ENCODE measurements around the gene RASSF9. TPM values are rescaled to one million over a fixed set of nuclear protein-coding genes. Genes with fewer than 3 reads are reported as not detected.

RASSF9 gene
- total RNA-seq, 1 experiment from 2014 or later, result 0.11 TPM

GRCh38 chr12:85828576-85828975 lies 7.6 kb downstream of the RASSF9 start:
- no peak for DNase-seq (ENCODE audit: low read depth, low spot score)
- in situ Hi-C loops (cut with HindIII; ENCODE audit: low pct_unique_long_range_greater_than_20kb, low sequenced_read_pairs), result no loop called here

GRCh38 chr12:85825746-85826145 lies 10.5 kb downstream of the RASSF9 start:
- in situ Hi-C loops (cut with HindIII; ENCODE audit: low pct_unique_long_range_greater_than_20kb, low sequenced_read_pairs), result no loop called here
- DNase-seq (ENCODE audit: low read depth, low spot score), result no peak

- no peak for DNase-seq (ENCODE audit: low read depth, low spot score)
- in situ Hi-C loops (cut with HindIII; ENCODE audit: low pct_unique_long_range_greater_than_20kb, low sequenced_read_pairs), result no loop called here
Observed at GRCh38 chr12:85823436-85824180, 12.6 kb downstream of the RASSF9 start.

GRCh38 chr12:85821759-85822158 lies 14.4 kb downstream of the RASSF9 start:
- in situ Hi-C loops (cut with HindIII; ENCODE audit: low pct_unique_long_range_greater_than_20kb, low sequenced_read_pairs), result no loop called here
- no peak for DNase-seq (ENCODE audit: low read depth, low spot score)

- DNase-seq (ENCODE audit: low read depth, low spot score), result no peak
- in situ Hi-C loops (cut with HindIII; ENCODE audit: low pct_unique_long_range_greater_than_20kb, low sequenced_read_pairs), result no loop called here
Observed at GRCh38 chr12:85821206-85821605, 15.0 kb downstream of the RASSF9 start.

- in situ Hi-C loops (cut with HindIII; ENCODE audit: low pct_unique_long_range_greater_than_20kb, low sequenced_read_pairs), result no loop called here
- no peak for DNase-seq (ENCODE audit: low read depth, low spot score)
Observed at GRCh38 chr12:85820101-85820500, 16.1 kb downstream of the RASSF9 start.

GRCh38 chr12:85814741-85815140 lies 21.5 kb downstream of the RASSF9 start:
- no peak for DNase-seq (ENCODE audit: low read depth, low spot score)
- in situ Hi-C loops (cut with HindIII; ENCODE audit: low pct_unique_long_range_greater_than_20kb, low sequenced_read_pairs), result no loop called here

GRCh38 chr12:85814071-85814470 lies 22.1 kb downstream of the RASSF9 start:
- in situ Hi-C loops (cut with HindIII; ENCODE audit: low pct_unique_long_range_greater_than_20kb, low sequenced_read_pairs), result no loop called here
- no peak for DNase-seq (ENCODE audit: low read depth, low spot score)

- no peak for DNase-seq (ENCODE audit: low read depth, low spot score)
Observed at GRCh38 chr12:85809500-85809899, 26.7 kb downstream of the RASSF9 start.

GRCh38 chr12:85807730-85808129 lies 28.5 kb downstream of the RASSF9 start:
- in situ Hi-C loops (cut with HindIII; ENCODE audit: low pct_unique_long_range_greater_than_20kb, low sequenced_read_pairs), result no loop called here
- DNase-seq (ENCODE audit: low read depth, low spot score), result no peak

More at GRCh38 chr12:85809500-85809899, 26.7 kb downstream of the RASSF9 start:
- in situ Hi-C loops (cut with HindIII; ENCODE audit: low pct_unique_long_range_greater_than_20kb, low sequenced_read_pairs), result no loop called here

- in situ Hi-C loops (cut with HindIII; ENCODE audit: low pct_unique_long_range_greater_than_20kb, low sequenced_read_pairs), result no loop called here
- DNase-seq (ENCODE audit: low read depth, low spot score), result no peak
Observed at GRCh38 chr12:85805654-85806053, 30.6 kb downstream of the RASSF9 start.

- DNase-seq (ENCODE audit: low read depth, low spot score), result no peak
- in situ Hi-C loops (cut with HindIII; ENCODE audit: low pct_unique_long_range_greater_than_20kb, low sequenced_read_pairs), result no loop called here
Observed at GRCh38 chr12:85804663-85805062, 31.5 kb downstream of the RASSF9 start.

GRCh38 chr12:85803923-85804322 lies 32.3 kb downstream of the RASSF9 start:
- in situ Hi-C loops (cut with HindIII; ENCODE audit: low pct_unique_long_range_greater_than_20kb, low sequenced_read_pairs), result no loop called here
- no peak for DNase-seq (ENCODE audit: low read depth, low spot score)

GRCh38 chr12:85803231-85803630 lies 33.0 kb downstream of the RASSF9 start:
- no peak for DNase-seq (ENCODE audit: low read depth, low spot score)
- in situ Hi-C loops (cut with HindIII; ENCODE audit: low pct_unique_long_range_greater_than_20kb, low sequenced_read_pairs), result no loop called here

- DNase-seq (ENCODE audit: low read depth, low spot score), result no peak
- in situ Hi-C loops (cut with HindIII; ENCODE audit: low pct_unique_long_range_greater_than_20kb, low sequenced_read_pairs), result no loop called here
Observed at GRCh38 chr12:85798122-85798521, 38.1 kb downstream of the RASSF9 start.

- in situ Hi-C loops (cut with HindIII; ENCODE audit: low pct_unique_long_range_greater_than_20kb, low sequenced_read_pairs), result no loop called here
- no peak for DNase-seq (ENCODE audit: low read depth, low spot score)
Observed at GRCh38 chr12:85796001-85796400, 40.2 kb downstream of the RASSF9 start.

- in situ Hi-C loops (cut with HindIII; ENCODE audit: low pct_unique_long_range_greater_than_20kb, low sequenced_read_pairs), result no loop called here
- DNase-seq (ENCODE audit: low read depth, low spot score), result no peak
Observed at GRCh38 chr12:85794531-85794930, 41.7 kb downstream of the RASSF9 start.

GRCh38 chr12:85784096-85784720 lies 52.0 kb downstream of the RASSF9 start:
- in situ Hi-C loops (cut with HindIII; ENCODE audit: low pct_unique_long_range_greater_than_20kb, low sequenced_read_pairs), result no loop called here
- DNase-seq (ENCODE audit: low read depth, low spot score), result no peak

- in situ Hi-C loops (cut with HindIII; ENCODE audit: low pct_unique_long_range_greater_than_20kb, low sequenced_read_pairs), result no loop called here
- no peak for DNase-seq (ENCODE audit: low read depth, low spot score)
Observed at GRCh38 chr12:85782711-85783110, 53.5 kb downstream of the RASSF9 start.

Measured in SK-MEL-5 (cell line).